GM19463 (cell line): ENCODE results near the gene NFXL1.
A peak's percentile ranks its signal among the peaks of the same experiment; 100 is the strongest.

ENCODE experiments used
- ATAC-seq: cut with Tn5 transposase; IDR thresholded peaks from one replicate; pipeline ENCODE4 v1.9.1; 2021; ENCODE audit warnings: mild to moderate bottlenecking, moderate library complexity; ENCODE audit not compliant: unreplicated experiment

Gene NFXL1

GRCh38 chr4:47899639-47900038 is 14.7 kb downstream of the NFXL1 start:
- ATAC-seq = no peak

DNA sequence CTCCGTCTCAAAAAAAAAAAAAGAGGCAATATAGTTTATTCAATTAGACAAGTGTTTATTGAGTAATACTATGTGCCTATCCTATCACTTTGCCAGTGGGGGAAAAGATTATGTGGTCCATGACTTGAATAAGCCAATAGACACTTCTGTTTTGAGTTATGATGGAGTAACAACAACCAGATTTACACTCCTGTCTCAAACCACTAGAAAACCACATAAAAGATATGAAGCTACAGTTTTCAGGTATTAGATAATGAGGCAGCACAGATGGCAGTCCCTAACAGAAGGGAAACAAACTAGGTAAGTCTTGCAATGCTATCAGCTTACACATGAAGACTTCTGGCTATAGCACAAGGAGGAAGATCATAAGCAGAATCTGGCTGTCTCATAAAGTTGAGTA is 22.5 kb downstream of the NFXL1 start:
- no peak for ATAC-seq

DNA sequence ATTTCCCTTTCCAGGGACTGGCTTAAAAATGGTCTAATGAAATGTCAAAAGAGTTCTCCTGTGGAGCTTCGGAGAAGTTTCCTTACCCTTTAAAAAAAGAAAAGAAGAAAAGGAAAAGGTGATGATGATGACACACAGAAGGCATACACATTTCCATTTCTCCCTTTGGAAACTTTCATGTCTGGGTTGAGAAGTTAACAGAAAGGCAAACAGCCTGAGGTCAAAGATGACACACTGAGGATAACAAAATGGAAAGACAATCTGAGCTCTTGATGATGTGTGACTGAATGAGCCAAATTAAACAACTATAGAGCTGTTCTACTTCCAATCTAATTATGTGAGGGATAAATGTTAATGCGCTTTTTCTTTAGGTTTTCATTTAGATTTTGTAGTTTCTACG is 32.2 kb downstream of the NFXL1 start:
- no peak for ATAC-seq

GRCh38 chr4:47879458-47879857 is 34.9 kb downstream of the NFXL1 start:
- ATAC-seq = no peak

- ATAC-seq = no peak
Observed at GRCh38 chr4:47876784-47877546, 37.4 kb downstream of the NFXL1 start.

GRCh38 chr4:47876310-47876709 is 38.1 kb downstream of the NFXL1 start:
- ATAC-seq = no peak

DNA sequence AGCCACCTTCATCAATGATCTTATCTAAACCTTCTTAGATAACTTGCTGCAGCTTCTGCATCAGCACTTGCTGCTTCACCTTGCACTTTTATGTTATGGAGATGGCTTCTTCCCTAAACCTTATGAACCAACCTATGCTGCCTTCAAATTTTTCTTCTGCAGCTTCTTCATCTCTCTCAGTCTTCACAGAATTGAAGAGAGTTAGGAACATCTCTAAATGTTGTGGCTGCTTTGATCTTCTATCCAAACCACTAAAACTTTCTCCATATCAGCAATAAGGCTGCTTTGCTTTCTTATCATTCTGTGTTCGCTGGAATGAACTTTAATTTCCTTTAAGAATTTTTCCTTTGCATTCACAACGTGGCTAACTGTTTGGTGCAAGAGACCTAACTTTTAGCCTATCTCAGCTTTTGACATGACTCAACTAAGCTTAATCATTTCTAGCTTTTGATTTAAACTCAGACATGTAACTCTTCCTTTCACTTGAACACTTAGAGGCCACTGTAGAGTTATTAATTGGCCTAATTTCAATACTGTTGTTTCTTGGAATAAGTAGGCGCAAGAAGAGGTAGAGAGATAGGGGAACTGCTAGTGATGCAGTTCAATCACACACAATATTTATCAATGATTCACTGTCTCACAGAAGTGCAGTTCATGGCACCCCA is 40.4 kb downstream of the NFXL1 start:
- no peak for ATAC-seq

GRCh38 chr4:47863486-47863885 is 50.9 kb downstream of the NFXL1 start:
- no peak for ATAC-seq

DNA sequence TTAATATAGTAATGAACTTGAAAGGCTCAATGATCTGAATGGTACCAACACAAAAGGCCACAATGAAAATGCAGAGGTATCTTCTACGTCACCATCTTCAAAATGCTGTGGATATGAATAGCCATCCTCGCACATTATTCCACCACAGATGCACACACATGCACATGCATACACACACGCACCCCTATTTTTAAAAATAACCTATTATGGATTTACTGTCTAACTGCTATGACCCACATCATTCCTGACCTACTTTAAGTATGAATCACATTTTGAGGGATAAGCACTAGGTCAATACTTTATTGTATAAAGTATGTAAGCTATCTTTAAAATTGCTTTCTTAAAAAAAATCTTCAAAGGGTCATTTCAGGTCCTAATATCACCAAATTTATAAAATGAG is 52.1 kb downstream of the NFXL1 start:
- ATAC-seq = no peak

DNA sequence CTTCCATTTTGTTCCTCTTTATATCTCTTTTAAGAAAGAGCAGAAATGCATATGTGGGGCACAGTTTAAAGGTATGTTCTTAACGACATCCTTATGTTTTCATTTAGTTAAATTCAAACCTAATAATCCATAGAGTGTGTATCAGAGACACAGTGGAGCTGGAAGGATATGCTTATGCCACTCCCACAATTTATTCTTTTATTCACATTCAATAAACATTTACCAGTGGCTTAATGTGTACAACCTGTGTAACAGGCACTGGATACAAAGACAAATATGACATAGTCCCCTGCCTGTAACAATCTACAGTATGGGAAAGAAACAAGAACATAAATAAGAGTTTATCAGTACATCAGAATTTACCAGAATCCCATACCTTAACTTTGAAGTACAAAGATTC is 54.1 kb downstream of the NFXL1 start:
- no peak for ATAC-seq

DNA sequence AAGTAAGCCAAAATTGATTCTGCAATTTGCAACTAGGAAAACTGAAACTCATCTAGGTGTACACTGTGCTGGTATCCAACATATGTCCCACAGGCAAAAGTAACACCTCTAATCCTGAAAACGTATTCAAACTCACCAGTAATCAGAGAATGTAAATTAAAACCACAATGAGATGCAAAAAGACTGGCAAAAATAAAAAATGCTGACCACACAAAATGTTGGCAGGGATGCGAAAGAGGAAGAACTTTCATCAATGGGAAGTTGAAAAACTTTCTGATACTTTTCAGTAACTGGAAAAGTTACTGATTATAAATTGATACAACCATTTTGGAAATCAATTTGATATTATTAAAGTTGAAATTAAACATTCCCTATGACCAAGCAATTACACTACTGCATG is 56.4 kb downstream of the NFXL1 start:
- ATAC-seq = no peak

- ATAC-seq = no peak
Observed at GRCh38 chr4:47856713-47857112, 57.7 kb downstream of the NFXL1 start.

DNA sequence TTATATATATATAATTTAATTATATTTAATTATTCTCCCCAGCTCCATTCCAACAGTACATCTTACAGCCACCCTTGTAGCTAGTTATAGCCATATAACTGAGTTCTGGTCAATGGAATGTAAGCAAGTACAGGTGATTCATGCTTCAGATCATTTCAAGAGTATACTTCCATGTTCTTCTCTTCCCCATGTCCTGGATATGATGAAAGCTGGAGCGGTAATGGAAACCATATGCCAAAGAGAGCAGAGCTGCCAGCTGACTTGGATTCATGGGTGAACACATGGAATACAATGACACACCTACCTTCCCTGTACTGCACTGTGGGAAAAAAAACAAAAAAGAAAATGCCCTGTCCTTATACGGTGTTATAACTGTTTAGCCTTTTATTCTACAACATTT is 59.0 kb downstream of the NFXL1 start:
- no peak for ATAC-seq

GRCh38 chr4:47852136-47852535 is 62.2 kb downstream of the NFXL1 start:
- no peak for ATAC-seq

DNA sequence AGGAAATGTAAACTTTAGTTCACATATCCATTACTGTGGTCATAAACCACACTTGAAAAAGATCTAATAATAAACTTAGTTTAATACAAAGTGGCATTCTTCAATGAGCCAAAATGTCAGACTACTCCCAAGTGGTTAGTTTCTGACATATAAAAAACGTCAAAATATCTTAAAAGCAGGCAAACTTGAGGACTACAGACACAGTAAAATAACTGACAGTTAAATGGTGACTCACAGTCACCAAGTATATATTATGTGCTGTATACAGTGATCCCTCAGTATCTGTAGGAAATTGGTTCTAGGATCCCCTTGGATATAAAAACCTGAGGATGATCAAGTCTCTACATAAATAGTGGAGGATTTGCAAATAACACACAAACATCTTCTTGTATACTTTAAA is 64.9 kb downstream of the NFXL1 start:
- ATAC-seq = no peak

GRCh38 chr4:47848041-47848440 is 66.3 kb downstream of the NFXL1 start:
- no peak for ATAC-seq

- ATAC-seq = no peak
Observed at GRCh38 chr4:47842985-47843384, 71.4 kb downstream of the NFXL1 start.

DNA sequence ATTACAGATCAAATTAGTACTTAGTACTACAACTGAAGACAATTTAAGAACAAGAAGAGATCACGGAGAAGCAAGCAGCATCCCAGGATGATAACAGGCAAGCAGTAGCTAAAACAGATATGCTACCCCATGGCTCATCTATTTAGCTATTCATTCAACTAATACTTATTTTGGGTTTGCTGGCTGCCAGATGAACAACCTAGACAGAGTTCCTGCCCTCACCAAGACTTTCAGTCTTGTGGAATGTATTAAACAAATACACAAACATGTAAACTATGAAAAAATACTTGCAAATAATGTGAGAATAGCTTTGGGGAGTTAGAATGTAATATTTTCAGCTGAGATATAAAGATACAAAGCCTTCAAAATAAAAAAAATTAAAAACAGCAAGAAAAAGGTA is 74.1 kb downstream of the NFXL1 start:
- ATAC-seq = no peak

- ATAC-seq = peak; percentile 37
Observed at GRCh38 chr4:47839259-47839658, 75.1 kb downstream of the NFXL1 start.

- no peak for ATAC-seq
Observed at GRCh38 chr4:47838445-47838844, 75.9 kb downstream of the NFXL1 start.

- ATAC-seq = no peak
Observed at GRCh38 chr4:47837908-47838294, 76.5 kb downstream of the NFXL1 start, which contains the start of gene CORIN. Gene CORIN (minus strand): TSS chr4:47838067. CDS start chr4:47837949, 118 bp downstream.

GRCh38 chr4:47837094-47837907 is 77.1 kb downstream of the NFXL1 start:
- ATAC-seq = peak; percentile 61
